Mucosa of descending colon (tissue), 3 donors: ENCODE data around the gene CFAP57. TPM values are rescaled to one million over a fixed set of nuclear protein-coding genes. Genes with fewer than 3 reads are reported as not detected.
A peak's percentile ranks its signal among the peaks of the same experiment; 100 is the strongest.

Source experiments
- ATAC-seq: fragments of 200-7000 bp; cut with Tn5 transposase; one replicate; pipeline ENCODE4 v1.9.1; 2020; ENCODE audit warnings: mild to moderate bottlenecking, moderate library complexity
- DNase-seq, 3 donors: peaks; one replicate each; pipeline ENCODE4 v3.0.0-alpha.2; 2020
- H3K36me3 ChIP-seq: fragments of 200-600 bp; one replicate; pipeline ENCODE4 v1.8.0; 2021; ENCODE audit warnings: low read depth, mild to moderate bottlenecking
- H3K4me1 ChIP-seq: fragments of 200-600 bp; one replicate; pipeline ENCODE4 v1.8.0; 2021; ENCODE audit warnings: low read depth, mild to moderate bottlenecking
- H3K4me3 ChIP-seq: fragments of 200-600 bp; one replicate; pipeline ENCODE4 v1.8.0; 2021; ENCODE audit warnings: mild to moderate bottlenecking
- H3K9me3 ChIP-seq: fragments of 200-600 bp; one replicate; pipeline ENCODE4 v1.8.0; 2021; ENCODE audit warnings: mild to moderate bottlenecking
- CTCF ChIP-seq: fragments of 200-600 bp; IDR thresholded peaks from one replicate; pipeline ENCODE4 v1.8.0; 2022; ENCODE audit warnings: antibody characterized with exemption, mild to moderate bottlenecking
- intact Hi-C, 2 donors: fragments of 100-400 bp; cut with DNase I in 1 of 2; cut with micrococcal nuclease in 1 of 2; formaldehyde crosslinking; loops; one replicate each; pipeline versions ENCODE4 v1.11.0 to v1.11.1; 2022; cut with DNase I, micrococcal nuclease
- total RNA-seq, 3 donors: library from RNA; stranded (reverse); fragmentation: NEBNext Ultra II Directional in 2 of 3; extraction: Animal tissue kit (Norgen Biotek cat#: 25700) in 2 of 3; gene quantifications; one replicate each; pipeline versions ENCODE4 v1.2.1 to v1.2.4, GENCODE V29; 2021 to 2023
- donor health status: DM: no; HTN: no; CAD: no; lungs with moderate emphysema.
- donor health status: DM: no; HTN: no; CAD: no.
- donor health status: DM: no; HTN: yes; CAD: no.

CFAP57 gene
- total RNA-seq, 3 donors from 2014 or later: 0.34 TPM; not detected in 2

GRCh38 chr1:43255438-43256210 is 83.5 kb downstream of the CFAP57 start:
- TF ChIP-seq CTCF: no peak
- intact Hi-C loops: no loop called here
- H3K36me3 ChIP-seq: no peaks in the 10 kb centered on the region
- H3K9me3 ChIP-seq: peaks cover 3% of the 10 kb centered on the region
- peaks cover 10% of the 10 kb centered on the region for H3K4me1 ChIP-seq
- H3K4me3 ChIP-seq: no peak overlapping the region
- ATAC-seq (no peak), DNase-seq (no peak)

- TF ChIP-seq CTCF: no peak
- ATAC-seq (peak; percentile 98), DNase-seq (peak; percentile 76 to 87 (median 79))
- Histone ChIP-seq H3K4me3 (no peak overlapping the region), H3K36me3 (no peaks in the 10 kb centered on the region), H3K9me3 (peaks cover 3% of the 10 kb centered on the region), H3K4me1 (peaks cover 10% of the 10 kb centered on the region)
- intact Hi-C loops: no loop called here
These were observed 84.8 kb downstream of the CFAP57 start for GRCh38 chr1:43256675-43257570.

- TF ChIP-seq CTCF: no peak
- Histone ChIP-seq H3K4me3 (no peak overlapping the region), H3K4me1 (peaks cover 10% of the 10 kb centered on the region), H3K36me3 (no peaks in the 10 kb centered on the region), H3K9me3 (peaks cover 3% of the 10 kb centered on the region)
- ATAC-seq: no peak
- intact Hi-C loops: no loop called here
- DNase-seq: no peak
These were observed 86.2 kb downstream of the CFAP57 start for GRCh38 chr1:43258370-43258769.

GRCh38 chr1:43265431-43265830 is 93.3 kb downstream of the CFAP57 start:
- no peak for TF ChIP-seq CTCF
- Histone ChIP-seq H3K9me3 (no peaks in the 10 kb centered on the region), H3K4me1 (no peaks in the 10 kb centered on the region), H3K36me3 (no peaks in the 10 kb centered on the region), H3K4me3 (no peak overlapping the region)
- no peak for ATAC-seq
- intact Hi-C loops: no loop called here
- no peak for DNase-seq

- no peak for ATAC-seq
- no peak for DNase-seq
- no peaks in the 10 kb centered on the region for H3K9me3 ChIP-seq
- no peak for TF ChIP-seq CTCF
- peaks cover 9% of the 10 kb centered on the region for H3K4me1 ChIP-seq
- H3K4me3 ChIP-seq: no peak overlapping the region
- intact Hi-C loops: no loop called here
- H3K36me3 ChIP-seq: no peaks in the 10 kb centered on the region
These were observed 94.8 kb downstream of the CFAP57 start for GRCh38 chr1:43266881-43267280.
